Measurements from ENCODE around the gene YBX2. TPM values are rescaled to one million over a fixed set of nuclear protein-coding genes. Genes with fewer than 3 reads are reported as not detected.

The YBX2 gene
- total RNA-seq, 1 experiment from 2014 or later = 12.2 TPM

GRCh38 chr17:7293816-7294613 is 424 bp downstream of the YBX2 start:
- Histone ChIP-seq H3K36me3 (replicated peaks; ENCODE audit: control insufficient read depth, insufficient read depth, low read length) (no peaks in the 10 kb centered on the region), H3K4me3 (ENCODE audit: insufficient read depth, low read depth, low read length) (peak overlapping the region; percentile 41), H3K27me3 (ENCODE audit: control insufficient read depth, insufficient read depth, low read length) (peaks cover 43% of the 10 kb centered on the region)
- peak; percentile 95 for DNase-seq

DNA sequence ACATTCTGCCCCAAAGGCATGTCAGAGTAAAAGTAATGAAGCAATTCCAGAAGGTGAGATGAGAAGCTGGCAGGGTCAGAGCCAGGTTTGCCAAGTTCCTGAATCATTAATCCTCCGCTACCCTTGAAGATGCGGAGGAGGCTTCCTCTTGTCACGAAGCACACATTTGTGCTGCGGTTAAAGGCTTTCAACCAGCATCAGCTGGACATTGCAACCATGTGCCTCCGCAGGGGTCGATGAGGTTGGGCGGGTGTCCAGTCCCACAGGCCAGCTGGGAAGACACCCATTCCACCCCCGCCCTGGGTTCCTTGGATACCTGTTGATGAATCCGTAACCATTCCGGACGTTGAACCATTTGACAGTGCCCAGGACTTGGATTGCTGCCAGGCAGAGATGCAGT is 1.3 kb downstream of the YBX2 start:
- Histone ChIP-seq H3K27me3 (ENCODE audit: control insufficient read depth, insufficient read depth, low read length) (peaks cover 42% of the 10 kb centered on the region), H3K4me3 (ENCODE audit: insufficient read depth, low read depth, low read length) (no peak overlapping the region), H3K36me3 (replicated peaks; ENCODE audit: control insufficient read depth, insufficient read depth, low read length) (no peaks in the 10 kb centered on the region; the same call in 1 of the 2 replicates)
- peak; percentile 33 for DNase-seq

- Histone ChIP-seq H3K27me3 (ENCODE audit: control insufficient read depth, insufficient read depth, low read length) (peaks cover 40% of the 10 kb centered on the region), H3K36me3 (replicated peaks; ENCODE audit: control insufficient read depth, insufficient read depth, low read length) (no peaks in the 10 kb centered on the region; the same call in 1 of the 2 replicates), H3K4me3 (ENCODE audit: insufficient read depth, low read depth, low read length) (no peak overlapping the region)
- DNase-seq = peak; percentile 47
These were observed 1.7 kb downstream of the YBX2 start for GRCh38 chr17:7292729-7293128.

DNA sequence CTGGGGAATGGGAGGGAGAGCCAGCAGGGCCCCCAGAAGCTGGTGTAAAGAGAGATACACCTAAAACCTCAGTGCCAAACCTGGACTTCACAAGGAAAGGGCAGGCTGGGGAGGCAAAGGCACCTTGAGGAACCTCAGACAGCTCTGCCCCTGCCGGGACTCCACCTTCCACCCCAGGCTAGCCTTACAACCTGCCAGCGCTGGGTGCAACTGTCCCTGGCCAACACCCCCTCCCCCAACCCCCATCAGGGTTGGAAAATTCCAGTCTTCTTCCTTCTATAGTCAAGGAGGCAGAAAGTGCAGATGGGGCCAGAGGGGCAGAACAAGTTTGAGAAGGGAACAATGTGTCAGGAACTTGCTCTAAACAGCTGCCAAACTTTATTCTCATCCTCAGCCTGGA is 2.2 kb downstream of the YBX2 start:
- Histone ChIP-seq H3K27me3 (ENCODE audit: control insufficient read depth, insufficient read depth, low read length) (peaks cover 40% of the 10 kb centered on the region), H3K4me3 (ENCODE audit: insufficient read depth, low read depth, low read length) (no peak overlapping the region), H3K36me3 (replicated peaks; ENCODE audit: control insufficient read depth, insufficient read depth, low read length) (no peaks in the 10 kb centered on the region; the same call in 1 of the 2 replicates)
- no peak for DNase-seq

DNA sequence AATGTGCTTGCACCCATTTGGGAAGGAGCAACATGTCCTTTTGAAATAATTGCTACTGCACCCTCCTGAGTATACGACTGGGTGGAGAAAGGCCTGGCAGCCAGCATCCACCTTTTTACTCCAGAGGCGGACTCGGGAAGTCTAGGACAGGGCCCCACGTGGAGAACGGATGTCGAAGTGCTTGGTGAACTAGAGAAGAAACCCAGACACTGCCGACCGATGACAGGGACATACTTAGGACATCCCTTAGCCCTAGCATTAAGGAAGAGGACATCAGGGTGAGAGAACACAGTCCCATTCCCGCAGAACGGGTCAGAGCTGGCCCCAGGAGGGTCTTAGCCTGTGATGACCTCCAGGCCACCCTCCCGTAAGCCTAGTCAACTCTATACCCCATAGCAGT is 3.8 kb downstream of the YBX2 start:
- no peak overlapping the region for H3K4me3 ChIP-seq (ENCODE audit: insufficient read depth, low read depth, low read length)
- H3K27me3 ChIP-seq (ENCODE audit: control insufficient read depth, insufficient read depth, low read length) = peaks cover 28% of the 10 kb centered on the region
- DNase-seq = no peak
- no peaks in the 10 kb centered on the region; the same call in 1 of the 2 replicates for H3K36me3 ChIP-seq (replicated peaks; ENCODE audit: control insufficient read depth, insufficient read depth, low read length)

DNA sequence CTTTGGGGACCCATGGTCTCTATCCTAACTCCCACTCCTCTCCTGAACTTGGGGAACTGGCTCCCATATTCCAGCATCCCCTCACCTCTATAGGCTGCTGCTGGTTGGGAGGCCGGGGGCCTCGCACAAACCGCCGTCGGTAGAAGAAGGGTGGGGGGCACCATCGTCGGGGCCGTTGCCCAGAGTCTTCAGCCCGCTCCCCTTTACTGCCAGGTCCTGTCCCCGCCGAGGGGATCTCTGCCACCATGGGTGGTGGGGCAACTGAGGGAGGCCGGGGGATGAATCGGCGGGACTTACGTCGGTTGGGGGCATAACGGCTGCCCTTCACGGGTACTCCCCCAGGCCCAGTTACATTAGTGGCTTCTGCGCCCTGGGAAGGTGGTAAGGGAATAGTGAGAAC is 4.3 kb downstream of the YBX2 start:
- H3K36me3 ChIP-seq (replicated peaks; ENCODE audit: control insufficient read depth, insufficient read depth, low read length) = no peaks in the 10 kb centered on the region; the same call in 1 of the 2 replicates
- no peak overlapping the region for H3K4me3 ChIP-seq (ENCODE audit: insufficient read depth, low read depth, low read length)
- DNase-seq = no peak
- peaks cover 24% of the 10 kb centered on the region for H3K27me3 ChIP-seq (ENCODE audit: control insufficient read depth, insufficient read depth, low read length)

- Histone ChIP-seq H3K4me3 (ENCODE audit: insufficient read depth, low read depth, low read length) (no peak overlapping the region), H3K36me3 (replicated peaks; ENCODE audit: control insufficient read depth, insufficient read depth, low read length) (no peaks in the 10 kb centered on the region; the same call in 1 of the 2 replicates), H3K27me3 (ENCODE audit: control insufficient read depth, insufficient read depth, low read length) (peaks cover 22% of the 10 kb centered on the region; the same call in 1 of the 2 replicates)
- peak; percentile 80 for DNase-seq
These were observed 5.0 kb downstream of the YBX2 start for GRCh38 chr17:7289256-7290032.

DNA sequence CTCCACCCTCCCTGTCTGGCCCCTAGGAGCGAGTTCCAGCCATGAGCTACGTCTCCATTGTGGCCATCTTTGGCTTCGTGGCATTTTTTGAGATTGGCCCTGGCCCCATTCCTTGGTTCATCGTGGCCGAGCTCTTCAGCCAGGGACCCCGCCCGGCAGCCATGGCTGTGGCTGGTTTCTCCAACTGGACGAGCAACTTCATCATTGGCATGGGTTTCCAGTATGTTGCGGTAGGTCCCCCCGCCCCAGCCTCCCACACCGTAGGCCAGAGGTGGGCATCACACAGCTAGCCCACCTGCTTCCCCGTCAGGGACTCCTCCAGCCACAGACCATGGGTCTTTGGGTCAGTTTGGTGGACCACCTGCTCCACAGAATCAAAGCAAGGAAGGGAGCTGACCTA is 8.8 kb downstream of the YBX2 start:
- Histone ChIP-seq H3K27me3 (ENCODE audit: control insufficient read depth, insufficient read depth, low read length) (peaks cover 20% of the 10 kb centered on the region), H3K4me3 (ENCODE audit: insufficient read depth, low read depth, low read length) (no peak overlapping the region), H3K36me3 (replicated peaks; ENCODE audit: control insufficient read depth, insufficient read depth, low read length) (no peaks in the 10 kb centered on the region; the same call in 1 of the 2 replicates)
- peak; percentile 15 for DNase-seq

GRCh38 chr17:7284911-7285310 is 9.5 kb downstream of the YBX2 start:
- peaks cover 17% of the 10 kb centered on the region for H3K27me3 ChIP-seq (ENCODE audit: control insufficient read depth, insufficient read depth, low read length)
- no peak for DNase-seq
- H3K36me3 ChIP-seq (replicated peaks; ENCODE audit: control insufficient read depth, insufficient read depth, low read length) = no peaks in the 10 kb centered on the region; the same call in 1 of the 2 replicates
- no peak overlapping the region for H3K4me3 ChIP-seq (ENCODE audit: insufficient read depth, low read depth, low read length)

GRCh38 chr17:7283471-7284216 is 10.8 kb downstream of the YBX2 start:
- Histone ChIP-seq H3K4me3 (ENCODE audit: insufficient read depth, low read depth, low read length) (no peak overlapping the region), H3K36me3 (replicated peaks; ENCODE audit: control insufficient read depth, insufficient read depth, low read length) (no peaks in the 10 kb centered on the region; the same call in 1 of the 2 replicates), H3K27me3 (ENCODE audit: control insufficient read depth, insufficient read depth, low read length) (peaks cover 17% of the 10 kb centered on the region)
- DNase-seq = peak; percentile 33

DNA sequence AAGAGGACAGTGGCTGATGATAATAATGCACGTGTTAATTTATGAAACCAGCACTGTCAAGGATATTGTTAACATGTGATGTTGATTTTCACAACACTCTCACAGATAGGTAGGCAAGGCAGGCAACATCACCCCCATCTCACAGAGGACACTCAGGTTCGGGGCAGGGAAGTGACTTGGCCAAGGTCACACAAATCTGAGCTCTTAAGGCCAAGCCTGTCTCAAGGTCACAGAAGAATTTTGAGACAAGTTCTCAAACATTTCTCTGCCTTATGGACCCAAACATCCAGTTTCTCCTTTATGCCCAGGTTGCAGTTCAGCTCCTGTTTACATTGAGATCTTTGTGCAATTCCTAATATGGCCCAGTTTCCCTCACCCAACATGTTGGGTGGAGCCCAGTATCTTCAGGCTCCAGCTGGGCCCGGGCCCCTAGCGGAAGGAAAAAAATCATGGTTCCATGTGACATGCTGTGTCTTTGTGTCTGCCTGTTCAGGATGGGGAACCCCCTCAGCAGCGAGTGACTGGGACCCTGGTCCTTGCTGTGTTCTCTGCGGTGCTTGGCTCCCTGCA is 11.6 kb downstream of the YBX2 start:
- Histone ChIP-seq H3K4me3 (ENCODE audit: insufficient read depth, low read depth, low read length) (no peak overlapping the region), H3K36me3 (replicated peaks; ENCODE audit: control insufficient read depth, insufficient read depth, low read length) (no peaks in the 10 kb centered on the region), H3K27me3 (ENCODE audit: control insufficient read depth, insufficient read depth, low read length) (peaks cover 17% of the 10 kb centered on the region)
- DNase-seq = peak; percentile 20

GRCh38 chr17:7281953-7282751 is 12.3 kb downstream of the YBX2 start:
- no peak for DNase-seq
- Histone ChIP-seq H3K36me3 (replicated peaks; ENCODE audit: control insufficient read depth, insufficient read depth, low read length) (no peaks in the 10 kb centered on the region), H3K27me3 (ENCODE audit: control insufficient read depth, insufficient read depth, low read length) (peaks cover 17% of the 10 kb centered on the region), H3K4me3 (ENCODE audit: insufficient read depth, low read depth, low read length) (peak overlapping the region; percentile 65)

DNA sequence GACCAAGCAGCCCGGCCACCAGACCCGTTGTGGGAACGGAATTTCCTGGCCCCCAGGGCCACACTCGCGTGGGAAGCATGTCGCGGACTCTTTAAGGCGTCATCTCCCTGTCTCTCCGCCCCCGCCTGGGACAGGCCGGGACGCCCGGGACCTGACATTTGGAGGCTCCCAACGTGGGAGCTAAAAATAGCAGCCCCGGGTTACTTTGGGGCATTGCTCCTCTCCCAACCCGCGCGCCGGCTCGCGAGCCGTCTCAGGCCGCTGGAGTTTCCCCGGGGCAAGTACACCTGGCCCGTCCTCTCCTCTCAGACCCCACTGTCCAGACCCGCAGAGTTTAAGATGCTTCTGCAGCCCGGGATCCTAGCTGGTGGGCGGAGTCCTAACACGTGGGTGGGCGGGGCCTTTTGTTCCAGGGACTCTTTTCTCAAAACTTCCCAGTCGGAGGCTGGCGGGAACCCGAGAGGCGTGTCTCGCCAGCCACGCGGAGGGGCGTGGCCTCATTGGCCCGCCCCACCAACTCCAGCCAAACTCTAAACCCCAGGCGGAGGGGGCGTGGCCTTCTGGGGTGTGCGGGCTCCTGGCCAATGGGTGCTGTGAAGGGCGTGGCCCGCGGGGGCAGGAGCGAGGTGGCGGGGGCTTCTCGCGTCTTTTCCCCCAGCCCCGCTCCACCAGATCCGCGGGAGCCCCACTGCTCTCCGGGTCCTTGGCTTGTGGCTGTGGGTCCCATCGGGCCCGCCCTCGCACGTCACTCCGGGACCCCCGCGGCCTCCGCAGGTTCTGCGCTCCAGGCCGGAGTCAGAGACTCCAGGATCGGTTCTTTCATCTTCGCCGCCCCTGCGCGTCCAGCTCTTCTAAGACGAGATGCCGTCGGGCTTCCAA is 13.1 kb downstream of the YBX2 start, which contains the start of gene SLC2A4:
Gene SLC2A4 (plus strand): TSS at position 645 of the 879 bp plus-strand sequence. CDS start 217 bp downstream, at position 862.
- peak within 1 kb of the TSS; percentile 65 for H3K4me3 ChIP-seq (ENCODE audit: insufficient read depth, low read depth, low read length)
- H3K27me3 ChIP-seq (ENCODE audit: control insufficient read depth, insufficient read depth, low read length) = peaks cover 17% of the 10 kb centered on the region
- no peaks in the 10 kb centered on the region for H3K36me3 ChIP-seq (replicated peaks; ENCODE audit: control insufficient read depth, insufficient read depth, low read length)
- DNase-seq = peak; percentile 100
